Mammary microvascular endothelial cell (primary cell): ENCODE measurements around the gene JMJD4. TPM values are rescaled to one million over a fixed set of nuclear protein-coding genes. Genes with fewer than 3 reads are reported as not detected.

ENCODE experiments used
- total RNA-seq: library from RNA; depleted of rRNA; stranded (reverse); fragments of >200 nt; gene quantifications from 2 replicates; pipeline ENCODE4 v1.2.3, GENCODE V29; 2015

JMJD4 gene, protein sequence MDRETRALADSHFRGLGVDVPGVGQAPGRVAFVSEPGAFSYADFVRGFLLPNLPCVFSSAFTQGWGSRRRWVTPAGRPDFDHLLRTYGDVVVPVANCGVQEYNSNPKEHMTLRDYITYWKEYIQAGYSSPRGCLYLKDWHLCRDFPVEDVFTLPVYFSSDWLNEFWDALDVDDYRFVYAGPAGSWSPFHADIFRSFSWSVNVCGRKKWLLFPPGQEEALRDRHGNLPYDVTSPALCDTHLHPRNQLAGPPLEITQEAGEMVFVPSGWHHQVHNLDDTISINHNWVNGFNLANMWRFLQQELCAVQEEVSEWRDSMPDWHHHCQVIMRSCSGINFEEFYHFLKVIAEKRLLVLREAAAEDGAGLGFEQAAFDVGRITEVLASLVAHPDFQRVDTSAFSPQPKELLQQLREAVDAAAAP
- 15.8 and 23.2 TPM in 2 replicates for total RNA-seq

DNA sequence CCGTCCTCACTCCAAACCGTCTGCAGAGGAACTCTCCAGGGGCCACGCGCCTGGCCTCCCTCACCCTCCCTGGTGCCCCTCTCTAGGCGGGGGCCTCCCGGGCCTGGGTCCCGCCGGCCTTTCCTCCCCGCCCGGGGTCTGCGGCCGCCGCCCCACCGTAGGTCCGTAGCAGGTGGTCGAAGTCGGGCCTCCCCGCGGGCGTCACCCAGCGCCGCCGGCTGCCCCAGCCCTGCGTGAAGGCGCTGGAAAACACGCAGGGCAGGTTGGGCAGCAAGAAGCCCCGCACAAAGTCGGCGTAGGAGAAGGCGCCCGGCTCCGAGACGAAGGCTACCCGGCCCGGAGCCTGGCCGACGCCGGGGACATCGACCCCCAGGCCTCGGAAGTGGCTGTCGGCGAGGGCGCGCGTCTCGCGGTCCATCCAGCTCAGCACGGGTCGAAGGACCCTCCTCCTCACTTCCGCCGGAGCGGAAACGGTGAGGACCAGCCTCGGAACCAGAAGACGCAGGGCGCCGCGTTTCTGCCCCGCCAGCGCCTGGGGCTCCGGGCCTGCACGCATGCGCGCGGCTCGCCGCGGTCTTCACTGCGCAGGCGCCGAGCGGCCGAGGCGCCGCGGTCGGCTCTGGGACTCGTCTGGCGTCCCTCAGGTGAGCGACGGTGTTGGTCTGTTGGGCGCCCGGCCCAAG, at the start of gene JMJD4, which contains the start of gene SNAP47:
Gene JMJD4 (minus strand): TSS at position 447 of the 683 bp plus-strand sequence. CDS start 29 bp downstream, at position 418.
Gene SNAP47 (plus strand): TSS at position 580 of the 683 bp plus-strand sequence. CDS start 12,302 bp downstream, outside the sequence.

Other genes starting within 250 kb of the JMJD4 start
- gene ZNF678, start 171.7 kb downstream of the JMJD4 start, total RNA-seq: 4.7 and 5.0 TPM in 2 replicates
- 30.6 and 31.9 TPM in 2 replicates for gene SNAP47, start 133 bp upstream of the JMJD4 start, total RNA-seq
- not detected in 2 replicates for gene PRSS38, start 80.4 kb upstream of the JMJD4 start, total RNA-seq
- 0.05 and 0.20 TPM in 2 replicates for gene WNT9A, start 212.6 kb upstream of the JMJD4 start, total RNA-seq